DOHH2 (cell line): ENCODE measurements around the gene CD34.

Experiments
- CTCF ChIP-seq: fragments of 200-600 bp; sonication (generic); IDR thresholded peaks from one replicate; pipeline ENCODE4 v1.5.1; 2014; ENCODE audit warnings: antibody characterized with exemption, mild to moderate bottlenecking, low read depth, low read length; ENCODE audit not compliant: poor library complexity, severe bottlenecking
- EZH2phosphoT487 ChIP-seq: fragments of 200-600 bp; sonication (generic); IDR thresholded peaks from 2 replicates; pipeline ENCODE4 v1.6.1; 2017; ENCODE audit warnings: borderline replicate concordance, mild to moderate bottlenecking, antibody characterized with exemption, low read length, moderate library complexity, mixed read lengths

DNA sequence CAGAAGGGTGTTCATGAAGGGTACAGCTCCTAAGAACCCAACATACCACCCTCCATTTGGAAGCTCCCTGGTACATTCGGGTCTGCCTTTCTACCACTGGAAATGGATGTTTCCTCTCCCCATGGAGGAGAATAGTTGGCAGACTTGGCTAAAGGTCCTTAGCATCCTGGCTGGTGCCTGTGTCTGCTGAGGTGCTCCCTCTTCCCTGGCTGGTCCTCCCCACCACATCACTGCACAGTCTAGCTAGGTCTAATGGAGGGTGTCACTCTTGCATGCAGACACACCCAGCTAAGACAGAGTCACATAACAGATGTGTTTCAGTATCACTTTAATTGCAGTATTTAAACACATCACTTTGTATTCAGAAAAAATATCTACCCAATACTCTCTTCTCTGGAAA, 24.7 kb downstream of the CD34 start:
- TF ChIP-seq CTCF (no peak), EZH2phosphoT487 (no peak)
